H1 (cell line): Measurements from ENCODE around the gene PAK6. TPM values are rescaled to one million over a fixed set of nuclear protein-coding genes. Genes with fewer than 3 reads are reported as not detected.

Source experiments
- CTCF ChIA-PET: fragments of 300-600 bp; sonication (Branson Sonifier 250); formaldehyde crosslinking; loops from one replicate; lab custom pipeline; 2021; ENCODE audit not compliant: partially characterized antibody; lab: Charles Lee
- POLR2A ChIA-PET: fragments of 300-600 bp; sonication (Branson Sonifier 250); formaldehyde crosslinking; loops from one replicate; lab custom pipeline; 2021; ENCODE audit warnings: inconsistent platforms; ENCODE audit not compliant: partially characterized antibody; lab: Charles Lee
- DNase-seq, 2 experiments: peaks; one replicate each; pipeline versions ENCODE4 v3.0.0 to v3.0.0-alpha.2; 2010 to 2022; ENCODE audit warnings: low spot score in 2 of 2, low read depth in 1 of 2, mixed read lengths in 1 of 2
- FAIRE-seq: peaks from 2 replicates; lab custom pipeline; 2011; peaks lifted over from hg19 to GRCh38; lab: Jason Lieb, UNC
- H2AFZ ChIP-seq: 2 replicates; pipeline ENCODE4 v1.8.1; 2012; ENCODE audit warnings: low read length, inconsistent platforms
- H2AK5ac ChIP-seq: 2 replicates; pipeline ENCODE4 v1.6.1; 2013; ENCODE audit warnings: low read depth, low read length
- H2BK120ac ChIP-seq: replicated peaks from 2 replicates; pipeline ENCODE3; 2013; ENCODE audit warnings: low read depth, low read length, inconsistent platforms
- H2BK12ac ChIP-seq: 2 replicates; pipeline ENCODE4 v1.6.1; 2013; ENCODE audit warnings: low read depth, low read length
- H2BK15ac ChIP-seq: 2 replicates; pipeline ENCODE4 v1.6.1; 2013; ENCODE audit warnings: low read length
- H2BK20ac ChIP-seq: 2 replicates; pipeline ENCODE4 v1.6.1; 2013; ENCODE audit warnings: low read length
- H2BK5ac ChIP-seq: 2 replicates; pipeline ENCODE4 v1.6.1; 2013; ENCODE audit warnings: low read depth, low read length
- H3K14ac ChIP-seq: 2 replicates; pipeline ENCODE4 v1.6.1; 2013; ENCODE audit warnings: inconsistent platforms; ENCODE audit not compliant: insufficient read length
- H3K18ac ChIP-seq: 2 replicates; pipeline ENCODE4 v1.6.1; 2013; ENCODE audit warnings: low read length; ENCODE audit errors: extremely low read depth
- H3K23ac ChIP-seq: 2 replicates; pipeline ENCODE4 v1.6.1; 2013; ENCODE audit warnings: inconsistent platforms; ENCODE audit not compliant: insufficient read length
- H3K23me2 ChIP-seq: 2 replicates; pipeline ENCODE4 v1.6.1; 2013; ENCODE audit warnings: low read depth, low read length
- H3K27ac ChIP-seq: 2 replicates; pipeline ENCODE4 v1.6.1; 2011; ENCODE audit warnings: low read depth, low read length, inconsistent platforms
- H3K27me3 ChIP-seq, 4 experiments: replicated peaks in 1 of 4; 1 replicate in 1 of 4; 2 replicates in 3 of 4; pipeline versions ENCODE4 v1.6.1 to v1.8.1; 2011 to 2013; ENCODE audit warnings: low read length in 3 of 4, mild to moderate bottlenecking in 3 of 4, inconsistent platforms in 2 of 4, mixed read lengths in 2 of 4, moderate library complexity in 1 of 4; ENCODE audit not compliant: control insufficient read depth in 3 of 4, insufficient read depth in 3 of 4; ENCODE audit errors: extremely low read depth in 1 of 4
- H3K36me3 ChIP-seq, 4 experiments: 2 replicates each; pipeline versions ENCODE4 v1.6.1 to v1.8.1; 2011 to 2013; ENCODE audit warnings: mild to moderate bottlenecking in 4 of 4, low read length in 3 of 4, moderate library complexity in 2 of 4, control low read depth in 1 of 4, inconsistent platforms in 1 of 4; ENCODE audit not compliant: insufficient read depth in 4 of 4, control insufficient read depth in 2 of 4
- H3K4ac ChIP-seq: replicated peaks from 2 replicates; pipeline ENCODE3; 2013; ENCODE audit warnings: low read length, low read depth, mixed read lengths, inconsistent platforms; ENCODE audit not compliant: insufficient read length
- H3K4me1 ChIP-seq, 4 experiments: replicated peaks in 1 of 4; 1 replicate in 1 of 4; 2 replicates in 3 of 4; pipeline versions ENCODE4 v1.6.1 to v1.8.1; 2011 to 2013; ENCODE audit warnings: low read length in 3 of 4, inconsistent platforms in 2 of 4, mixed read lengths in 1 of 4; ENCODE audit not compliant: insufficient read depth in 4 of 4, control insufficient read depth in 3 of 4
- H3K4me2 ChIP-seq, 2 experiments: 2 replicates each; pipeline versions ENCODE4 v1.6.1 to v1.8.1; 2011 to 2013; ENCODE audit warnings: low read depth in 2 of 2, low read length in 2 of 2, control low read depth in 1 of 2, inconsistent platforms in 1 of 2, mild to moderate bottlenecking in 1 of 2; ENCODE audit not compliant: insufficient read depth in 1 of 2
- H3K4me3 ChIP-seq, 4 experiments: fragments of 200-600, 300-600 bp in 1 of 4; sonication (generic), shearing (Covaris generic), sonication (Bioruptor Twin) in 1 of 4; 2 replicates each; pipeline versions ENCODE4 v1.5.1 to v1.8.1; 2011 to 2016; ENCODE audit warnings: low read length in 4 of 4, low read depth in 3 of 4, control low read depth in 2 of 4, inconsistent platforms in 2 of 4, mild to moderate bottlenecking in 2 of 4, mixed read lengths in 1 of 4, moderate library complexity in 1 of 4; ENCODE audit not compliant: insufficient read depth in 2 of 4; ENCODE audit errors: extremely low read depth in 1 of 4
- H3K56ac ChIP-seq: replicated peaks from 2 replicates; pipeline ENCODE3; 2013; ENCODE audit warnings: low read depth, mild to moderate bottlenecking, mixed read lengths, low read length, inconsistent platforms; ENCODE audit not compliant: insufficient read length
- H3K79me1 ChIP-seq: 2 replicates; pipeline ENCODE4 v1.6.1; 2013; ENCODE audit warnings: low read depth, low read length, control low read depth
- H3K79me2 ChIP-seq, 2 experiments: 2 replicates each; pipeline versions ENCODE4 v1.6.1 to v1.8.1; 2012 to 2013; ENCODE audit warnings: low read length in 2 of 2, mild to moderate bottlenecking in 2 of 2, inconsistent platforms in 1 of 2; ENCODE audit not compliant: insufficient read depth in 2 of 2, control insufficient read depth in 1 of 2
- H3K9ac ChIP-seq, 4 experiments: replicated peaks in 1 of 4; 1 replicate in 1 of 4; 2 replicates in 3 of 4; pipeline versions ENCODE4 v1.6.1 to v1.8.1; 2011 to 2013; ENCODE audit warnings: low read depth in 3 of 4, low read length in 3 of 4, control low read depth in 2 of 4, mild to moderate bottlenecking in 2 of 4, moderate library complexity in 2 of 4, inconsistent platforms in 1 of 4; ENCODE audit errors: extremely low read depth in 1 of 4
- H3K9me3 ChIP-seq, 2 experiments: 2 replicates each; pipeline versions ENCODE4 v1.6.1 to v1.8.1; 2012 to 2013; ENCODE audit warnings: mild to moderate bottlenecking in 2 of 2, moderate library complexity in 2 of 2, control low read depth in 1 of 2, inconsistent platforms in 1 of 2, low read depth in 1 of 2, low read length in 1 of 2, mixed read lengths in 1 of 2; ENCODE audit not compliant: insufficient read depth in 2 of 2
- H4K20me1 ChIP-seq, 2 experiments: replicated peaks in 1 of 2; 2 replicates each; pipeline versions ENCODE3 to v1.8.1; 2011 to 2013; ENCODE audit warnings: inconsistent platforms in 2 of 2, low read length in 2 of 2, mild to moderate bottlenecking in 1 of 2; ENCODE audit not compliant: insufficient read depth in 2 of 2, control insufficient read depth in 1 of 2
- H4K5ac ChIP-seq: 2 replicates; pipeline ENCODE4 v1.6.1; 2013; ENCODE audit warnings: low read length, low read depth, mixed read lengths, inconsistent platforms; ENCODE audit not compliant: insufficient read length
- H4K8ac ChIP-seq: 2 replicates; pipeline ENCODE4 v1.8.0; 2013; ENCODE audit warnings: mild to moderate bottlenecking, moderate library complexity, low read length, inconsistent platforms; ENCODE audit not compliant: insufficient read depth; ENCODE audit errors: extremely low read depth
- H4K91ac ChIP-seq: replicated peaks from 2 replicates; pipeline ENCODE3; 2013; ENCODE audit warnings: low read length, mixed read lengths, inconsistent platforms; ENCODE audit not compliant: insufficient read length
- CTBP2 ChIP-seq: IDR thresholded peaks from 2 replicates; pipeline ENCODE4 v1.7.0; 2011; ENCODE audit warnings: borderline replicate concordance, mild to moderate bottlenecking, moderate library complexity, mixed read lengths, low read length; ENCODE audit not compliant: insufficient read depth, insufficient read length
- CTCF ChIP-seq, 3 experiments: IDR thresholded peaks; 1 replicate in 2 of 3; 2 replicates in 1 of 3; pipeline versions ENCODE4 v1.5.1 to v1.6.1; 2011; ENCODE audit warnings: low read length in 3 of 3, mild to moderate bottlenecking in 3 of 3, inconsistent platforms in 2 of 3, low read depth in 1 of 3, moderate library complexity in 1 of 3; ENCODE audit not compliant: insufficient read depth in 1 of 3; ENCODE audit errors: control extremely low read depth in 1 of 3
- HDAC2 ChIP-seq, 2 experiments: fragments of 300-600 bp in 1 of 2; sonication (generic) in 1 of 2; IDR thresholded peaks; 2 replicates each; pipeline ENCODE4 v1.6.1; 2011 to 2012; ENCODE audit warnings: low read depth in 2 of 2, low read length in 2 of 2, mild to moderate bottlenecking in 2 of 2, moderate library complexity in 2 of 2, borderline replicate concordance in 1 of 2, inconsistent platforms in 1 of 2
- JUN ChIP-seq: IDR thresholded peaks from 2 replicates; pipeline ENCODE4 v1.6.1; 2011; ENCODE audit warnings: low read depth, mild to moderate bottlenecking, improper control_type of control experiment, low read length
- POU5F1 ChIP-seq: IDR thresholded peaks from 2 replicates; pipeline ENCODE4 v1.6.1; 2011; ENCODE audit warnings: low read depth, mild to moderate bottlenecking, low read length, moderate library complexity
- RBBP5 ChIP-seq: IDR thresholded peaks from 2 replicates; pipeline ENCODE4 v1.7.1; 2012; ENCODE audit warnings: low read depth, mild to moderate bottlenecking, inconsistent platforms, low read length, moderate library complexity, borderline replicate concordance
- RNF2 ChIP-seq: fragments of 200-900, 300-1000 bp; sonication (generic); IDR thresholded peaks from 2 replicates; pipeline ENCODE4 v1.7.1; 2016; ENCODE audit warnings: borderline replicate concordance, low read depth, mild to moderate bottlenecking, antibody characterized with exemption, low read length; ENCODE audit not compliant: poor library complexity, severe bottlenecking; ENCODE audit errors: missing control alignments
- TAF1 ChIP-seq: IDR thresholded peaks from 2 replicates; pipeline ENCODE4 v1.6.1; 2011; ENCODE audit warnings: mild to moderate bottlenecking, low read depth, low read length
- ZNF274 ChIP-seq: IDR thresholded peaks from 2 replicates; pipeline ENCODE4 v1.7.0; 2012; ENCODE audit warnings: low read length, borderline replicate concordance; ENCODE audit errors: extremely low read depth
- whole genome bisulfite sequencing, 2 experiments: shearing (Covaris generic) in 1 of 2; methylation state at CpG; one replicate each; pipeline versions ENCODE4 v1.1.6 to v1.1.7; 2013 to 2015; ENCODE audit warnings: low lambda C conversion rate in 2 of 2, mixed read lengths in 2 of 2, inconsistent platforms in 1 of 2, low coverage in 1 of 2, missing lambda C conversion rate in 1 of 2; ENCODE audit not compliant: insufficient replicate concordance in 2 of 2, insufficient coverage in 1 of 2, insufficient read length in 1 of 2; ENCODE audit errors: extremely low coverage in 1 of 2, missing lambda C conversion rate in 1 of 2; 5-methylcytosine and 5-hydroxymethylcytosine counted together
- polyA plus RNA-seq, 7 experiments: library from polyadenylated mRNA; depleted of rRNA in 3 of 7; stranded (reverse) in 5 of 7; unstranded in 2 of 7; fragments of >200 nt in 5 of 7; fragments of 200-250 nt in 2 of 7; gene quantifications; 1 replicate in 5 of 7; 2 replicates in 1 of 7; 4 replicates in 1 of 7; pipeline versions ENCODE4 v1.2.1 to v1.2.3, GENCODE V29; 2011 to 2013; ENCODE audit warnings: missing spikeins in 2 of 7, mixed read lengths in 2 of 7
- total RNA-seq: library from RNA; stranded (reverse); fragmentation: NEBNext Ultra II Directional; extraction: Animal tissue kit (Norgen Biotek cat#: 25700); gene quantifications from 2 replicates; pipeline ENCODE4 v1.2.1, GENCODE V29; 2021

The PAK6 gene
- total and polyA plus RNA-seq, 2 of the 8 experiments (the other 6 are each of a cell fraction or from before 2014, with no cell fraction given), result 6.9 to 9.4 TPM

- no peaks in the 10 kb centered on the region for H3K79me1 ChIP-seq
- no peaks in the 10 kb centered on the region for H3K36me3 ChIP-seq
- H2AFZ ChIP-seq, result no peak overlapping the region
- no peaks in the 10 kb centered on the region for H3K9me3 ChIP-seq
- no peak overlapping the region for H3K4me2 ChIP-seq
- no peak overlapping the region for H3K18ac ChIP-seq
- H2BK120ac ChIP-seq, result no peak overlapping the region
- peaks cover 3% of the 10 kb centered on the region; the same call in 1 of the 2 replicates for H3K23me2 ChIP-seq
- H2BK15ac ChIP-seq, result peak overlapping the region; percentile 81
- peaks cover 16 to 48% (median 33%) of the 10 kb centered on the region in 4 experiments; a peak in 6 of 7 replicates for H3K27me3 ChIP-seq
- H3K27ac ChIP-seq, result no peak overlapping the region
- no peak overlapping the region for H3K9ac ChIP-seq
- H3K4me3 ChIP-seq, result no peak overlapping the region
- H2BK5ac ChIP-seq, result no peak overlapping the region; the same call in 1 of the 2 replicates
- POLR2A ChIA-PET, result interaction anchor here (1.8 to 5.4 kb wide), 4 partner anchors 9 to 16 kb away, joined by 7 to 46 read pairs (median 20); partner anchors contain the start of genes ANKRD63 and PLCB2
- FAIRE-seq, result no peak
- no peak overlapping the region for H4K5ac ChIP-seq
- H2BK20ac ChIP-seq, result no peak overlapping the region
- H3K79me2 ChIP-seq, result no peaks in the 10 kb centered on the region
- peak overlapping the region; percentile 80; the same call in 1 of the 2 replicates for H2BK12ac ChIP-seq
- 86% methylated on average over 3 of the region's 3 CpGs; no CpG with 5 or more reads in 1 of the 2 experiments for WGBS, 2 experiments
- H3K14ac ChIP-seq, result no peak overlapping the region
- no peak for DNase-seq
- CTCF ChIA-PET, result interaction anchor here (0.9 to 16.2 kb wide), 10 partner anchors 9 to 129 kb away, joined by 3 to 518 read pairs (median 6); partner anchors contain the start of genes ANKRD63, CCDC9B, INAFM2 and PLCB2
- no peak overlapping the region for H3K56ac ChIP-seq
- peaks cover 0 to 18% (median 11%) of the 10 kb centered on the region in 4 experiments; a peak in 6 of 7 replicates for H3K4me1 ChIP-seq
- peaks cover 0 to 1% of the 10 kb centered on the region in 2 experiments for H4K20me1 ChIP-seq
- H3K4ac ChIP-seq, result peak overlapping the region; percentile 88
- H4K91ac ChIP-seq, result no peak overlapping the region
- peak overlapping the region; percentile 91; the same call in 1 of the 2 replicates for H2AK5ac ChIP-seq
- no peak overlapping the region for H3K23ac ChIP-seq
- H4K8ac ChIP-seq, result no peak overlapping the region
- TF ChIP-seq CTBP2 (no peak), POU5F1 (no peak), TAF1 (no peak), CTCF (IDR thresholded peaks at IDR 0.05; ENCODE audit: control extremely low read depth in 1 of 3, insufficient read depth in 1 of 3, low read depth in 1 of 3, low read length in 3 of 3) (no peak), JUN (no peak), RNF2 (no peak), ZNF274 (no peak), HDAC2 (IDR thresholded peaks at IDR 0.05; ENCODE audit: borderline replicate concordance in 1 of 2, low read depth in 2 of 2, low read length in 2 of 2) (no peak), RBBP5 (no peak)
These were observed 53.4 kb downstream of the PAK6 start for GRCh38 chr15:40292246-40292645.
